Activated CD4-positive, CD25-positive, alpha-beta regulatory T cell (primary cell): Measurements from ENCODE around the gene ESPL1.
A peak's percentile ranks its signal among the peaks of the same experiment; 100 is the strongest.

Experiments used
- DNase-seq, 4 experiments: peaks; one replicate each; lab custom pipeline; 2025; lab: John Stamatoyannopoulos, UW

The ESPL1 gene

GRCh38 chr12:53267999-53268629 lies at the start of gene ESPL1:
Gene ESPL1 (plus strand): TSS chr12:53268299. CDS start chr12:53268767, 468 bp downstream.
- DNase-seq: peak; percentile 57 to 75 (median 64)

GRCh38 chr12:53218551-53219291 lies 49.4 kb upstream of the ESPL1 start:
- no peak for DNase-seq

- DNase-seq: peak in 1 of 4 experiments; percentile 16
These were observed 48.7 kb upstream of the ESPL1 start for GRCh38 chr12:53219292-53219955.

- peak; percentile 37 to 74 (median 64) for DNase-seq
These were observed 48.0 kb upstream of the ESPL1 start for GRCh38 chr12:53219956-53220693.

GRCh38 chr12:53220694-53221202 lies 47.4 kb upstream of the ESPL1 start:
- DNase-seq: peak; percentile 53 to 68 (median 62)

- DNase-seq: peak in 1 of 4 experiments; percentile 30
These were observed 46.7 kb upstream of the ESPL1 start for GRCh38 chr12:53221203-53222080.

GRCh38 chr12:53222170-53222721 lies 45.9 kb upstream of the ESPL1 start:
- no peak for DNase-seq

GRCh38 chr12:53222806-53223261 lies 45.3 kb upstream of the ESPL1 start:
- no peak for DNase-seq

- no peak for DNase-seq
These were observed 44.6 kb upstream of the ESPL1 start for GRCh38 chr12:53223389-53224060.

- DNase-seq: no peak
These were observed 43.8 kb upstream of the ESPL1 start for GRCh38 chr12:53224061-53224896.

- no peak for DNase-seq
These were observed 43.0 kb upstream of the ESPL1 start for GRCh38 chr12:53224897-53225634.

GRCh38 chr12:53225635-53226424 lies 42.3 kb upstream of the ESPL1 start:
- no peak for DNase-seq

- DNase-seq: no peak
These were observed 41.3 kb upstream of the ESPL1 start for GRCh38 chr12:53226815-53227214.

GRCh38 chr12:53227341-53227740 lies 40.8 kb upstream of the ESPL1 start:
- DNase-seq: no peak

GRCh38 chr12:53227836-53228235 lies 40.3 kb upstream of the ESPL1 start:
- no peak for DNase-seq

- no peak for DNase-seq
These were observed 38.6 kb upstream of the ESPL1 start for GRCh38 chr12:53229454-53229853.

GRCh38 chr12:53230108-53230845 lies 37.8 kb upstream of the ESPL1 start:
- no peak for DNase-seq
